Naive thymus-derived CD8-positive, alpha-beta T cell (primary cell): ENCODE data around the gene POLN. TPM values are rescaled to one million over a fixed set of nuclear protein-coding genes. Genes with fewer than 3 reads are reported as not detected.
"Not testable (repeated sequence)": the region's sequence is repeated elsewhere in the genome, so short reads cannot be mapped to it uniquely, and the experiment has no call there.

Experiments used
- ATAC-seq, 2 donors: fragments of 150-1000 bp; cut with Tn5 transposase in 1 of 2; sonication (Bioruptor Pico), chemical (Tn5 transposase) in 1 of 2; 1 replicate in 1 of 2; 2 replicates in 1 of 2; pipeline ENCODE4 v1.10.0; 2021; ENCODE audit warnings: mild to moderate bottlenecking in 2 of 2, moderate library complexity in 2 of 2
- POLR2A ChIA-PET: fragments of 350-600 bp; sonication (Branson Sonifier 250); formaldehyde crosslinking; loops from one replicate; lab custom pipeline; 2021; ENCODE audit warnings: antibody characterized with exemption; lab: Charles Lee
- DNase-seq, 10 donors: peaks; one replicate each; pipeline versions ENCODE4 v3.0.0 to v3.0.0-alpha.2; 2020 to 2022
- H3K27ac Mint-ChIP-seq, 10 donors: one replicate each; pipeline ENCODE4 v1.8.0; 2020 to 2022; ENCODE audit warnings: mild to moderate bottlenecking in 10 of 10, mixed read lengths in 10 of 10, moderate library complexity in 4 of 10, inconsistent platforms in 1 of 10
- H3K27me3 Mint-ChIP-seq, 5 donors: one replicate each; pipeline ENCODE4 v1.8.0; 2021 to 2022; ENCODE audit warnings: mixed read lengths in 5 of 5
- H3K36me3 Mint-ChIP-seq, 3 donors: one replicate each; pipeline ENCODE4 v1.8.0; 2020 to 2022; ENCODE audit warnings: mixed read lengths in 3 of 3, mild to moderate bottlenecking in 2 of 3, inconsistent platforms in 1 of 3
- H3K4me1 Mint-ChIP-seq, 4 donors: one replicate each; pipeline ENCODE4 v1.8.0; 2021 to 2022; ENCODE audit warnings: mixed read lengths in 4 of 4
- H3K4me3 Mint-ChIP-seq, 10 donors: one replicate each; pipeline ENCODE4 v1.8.0; 2020 to 2022; ENCODE audit warnings: mild to moderate bottlenecking in 10 of 10, mixed read lengths in 10 of 10, moderate library complexity in 6 of 10, inconsistent platforms in 1 of 10
- H3K9me3 Mint-ChIP-seq, 9 donors: one replicate each; pipeline ENCODE4 v1.8.0; 2020 to 2022; ENCODE audit warnings: mixed read lengths in 9 of 9, mild to moderate bottlenecking in 3 of 9, inconsistent platforms in 1 of 9, moderate library complexity in 1 of 9
- polyA plus RNA-seq, 3 donors: library from polyadenylated mRNA; unstranded; fragments of 300-500 nt; fragmentation: Illumina TruSeq; gene quantifications; one replicate each; pipeline ENCODE4 v1.2.3, GENCODE V29; 2021
- total RNA-seq, 8 experiments: library from RNA in 2 of 8; stranded (reverse) in 2 of 8; gene quantifications; one replicate each; pipeline ENCODE4 v1.2.3 and lab custom pipeline; 2021 to 2026

Gene POLN
- total and polyA plus RNA-seq, 5 experiments from 2014 or later = 0.44 to 3.8 (median 1.7) TPM; not detected in 1

- H3K27me3 Mint-ChIP-seq = peaks cover 0 to 1% (median 0%) of the 10 kb centered on the region in 5 donors
- H3K9me3 Mint-ChIP-seq = no peaks in the 10 kb centered on the region
- ATAC-seq (no peak), DNase-seq (no peak)
- no peak overlapping the region for H3K4me3 Mint-ChIP-seq
- POLR2A ChIA-PET = interaction anchor here (0.6 to 0.7 kb wide), 2 partner anchors 78 to 591 kb away, joined by 3 to 5 read pairs; no protein-coding TSS in a partner anchor
- no peak overlapping the region for H3K27ac Mint-ChIP-seq
- H3K36me3 Mint-ChIP-seq = peaks cover 0 to 4% (median 0%) of the 10 kb centered on the region in 3 donors
- H3K4me1 Mint-ChIP-seq = peaks cover 5 to 8% (median 6%) of the 10 kb centered on the region in 4 donors
These were observed 23.5 kb downstream of the POLN start for GRCh38 chr4:2218436-2218835.

- ATAC-seq = no peak
- H3K27ac Mint-ChIP-seq = no peak overlapping the region
- H3K4me3 Mint-ChIP-seq = no peak overlapping the region
- H3K4me1 Mint-ChIP-seq = peaks cover 5 to 8% (median 6%) of the 10 kb centered on the region in 4 donors
- peaks cover 0 to 1% (median 0%) of the 10 kb centered on the region in 5 donors for H3K27me3 Mint-ChIP-seq
- no peaks in the 10 kb centered on the region for H3K9me3 Mint-ChIP-seq
- H3K36me3 Mint-ChIP-seq = peaks cover 0 to under 1% (median 0%) of the 10 kb centered on the region in 3 donors
- DNase-seq = no peak
- POLR2A ChIA-PET = interaction anchor here (0.6 kb wide), 1 partner anchor 201 kb away, joined by 3 read pairs; the partner anchor contains the start of gene CFAP99
These were observed 24.2 kb downstream of the POLN start for GRCh38 chr4:2217726-2218125.

DNA sequence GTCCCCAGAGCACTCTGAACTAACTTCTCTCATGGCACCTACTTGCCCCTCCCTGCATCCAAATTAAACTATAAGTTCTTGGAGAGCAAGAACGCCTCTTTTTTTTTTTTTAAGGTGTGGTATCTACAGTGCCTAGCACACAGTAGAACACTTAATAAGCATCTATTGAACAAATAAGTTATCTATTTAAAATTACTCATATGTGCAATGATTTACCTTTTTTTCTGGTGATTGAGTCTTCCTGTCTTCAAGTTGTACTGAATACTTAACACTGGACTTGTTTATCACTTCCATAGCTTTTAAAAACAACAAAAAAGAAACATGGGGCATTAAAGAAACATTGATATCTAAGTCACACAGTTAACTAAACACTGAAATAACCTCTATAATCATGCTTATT, 29.1 kb downstream of the POLN start:
- H3K4me3 Mint-ChIP-seq = no peak overlapping the region
- POLR2A ChIA-PET = no interaction called here
- H3K9me3 Mint-ChIP-seq = no peaks in the 10 kb centered on the region
- H3K27me3 Mint-ChIP-seq = peaks cover 0 to 1% (median 0%) of the 10 kb centered on the region in 5 donors
- no peaks in the 10 kb centered on the region for H3K36me3 Mint-ChIP-seq
- H3K27ac Mint-ChIP-seq = peak overlapping the region in 1 of 10 donors; percentile 3
- H3K4me1 Mint-ChIP-seq = no peaks in the 10 kb centered on the region
- ATAC-seq (no peak), DNase-seq (no peak)

- H3K27me3 Mint-ChIP-seq, H3K27ac Mint-ChIP-seq, DNase-seq, H3K9me3 Mint-ChIP-seq, H3K4me3 Mint-ChIP-seq, H3K4me1 Mint-ChIP-seq, ATAC-seq, POLR2A ChIA-PET: not testable (repeated sequence)
- H3K36me3 Mint-ChIP-seq = peaks cover 0 to 12% (median 3%) of the 10 kb centered on the region in 3 donors
These were observed 39.1 kb downstream of the POLN start for GRCh38 chr4:2202789-2203188.

GRCh38 chr4:2194496-2194895, 47.4 kb downstream of the POLN start:
- H3K4me3 Mint-ChIP-seq = no peak overlapping the region
- ATAC-seq = no peak
- POLR2A ChIA-PET = no interaction called here
- H3K36me3 Mint-ChIP-seq = peaks cover 0 to 17% (median 13%) of the 10 kb centered on the region in 3 donors
- H3K9me3 Mint-ChIP-seq = no peaks in the 10 kb centered on the region
- no peak overlapping the region for H3K27ac Mint-ChIP-seq
- H3K4me1 Mint-ChIP-seq = no peaks in the 10 kb centered on the region
- no peak for DNase-seq
- H3K27me3 Mint-ChIP-seq = no peaks in the 10 kb centered on the region

DNA sequence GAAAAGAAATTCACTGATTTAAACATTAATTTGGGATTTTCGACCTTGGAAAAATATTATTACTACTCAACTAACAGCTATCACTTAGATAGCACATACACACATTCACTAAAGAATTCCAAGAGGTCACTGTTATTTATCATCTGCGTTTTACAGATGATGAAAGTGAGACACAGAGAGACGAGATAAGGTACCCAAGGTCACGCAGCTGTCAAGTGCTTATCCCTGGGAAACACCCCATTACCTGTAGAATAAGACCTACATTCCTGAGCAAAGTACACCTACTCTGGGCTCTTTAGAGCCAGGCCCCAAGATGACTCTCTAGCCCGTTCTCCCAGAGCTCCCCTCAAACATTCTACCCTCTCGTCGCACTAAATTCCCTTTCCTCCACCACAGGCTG, 48.6 kb downstream of the POLN start:
- Mint-ChIP-seq H3K36me3 (peaks cover 0 to 13% (median 12%) of the 10 kb centered on the region in 3 donors), H3K27ac (no peak overlapping the region), H3K4me3 (no peak overlapping the region), H3K9me3 (peaks cover 0 to 2% (median 0%) of the 10 kb centered on the region in 9 donors), H3K27me3 (no peaks in the 10 kb centered on the region), H3K4me1 (no peaks in the 10 kb centered on the region)
- no peak for DNase-seq
- ATAC-seq = no peak
- POLR2A ChIA-PET = no interaction called here

DNA sequence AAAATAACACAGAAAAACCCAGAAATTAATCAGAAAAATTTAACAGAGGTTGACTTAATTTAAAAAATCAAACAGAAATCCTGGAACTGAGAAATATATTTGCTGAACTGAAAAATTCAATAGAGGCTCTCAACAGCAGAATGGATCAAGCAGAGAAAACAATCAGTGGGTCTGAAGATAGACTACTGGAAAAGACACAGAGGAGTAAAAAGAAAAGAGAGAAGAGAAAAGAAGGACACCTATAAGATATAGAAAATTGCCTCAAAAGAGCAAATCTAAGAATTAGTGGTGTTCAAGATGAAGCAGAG, 55.1 kb downstream of the POLN start:
- Mint-ChIP-seq H3K4me3 (no peak overlapping the region), H3K9me3 (peaks cover 0 to 36% (median 19%) of the 10 kb centered on the region in 9 donors), H3K36me3 (peaks cover 0 to 28% (median 24%) of the 10 kb centered on the region in 3 donors), H3K27me3 (peaks cover 0 to 1% (median 0%) of the 10 kb centered on the region in 5 donors), H3K27ac (no peak overlapping the region), H3K4me1 (no peaks in the 10 kb centered on the region)
- POLR2A ChIA-PET = no interaction called here
- ATAC-seq = no peak
- DNase-seq = no peak

DNA sequence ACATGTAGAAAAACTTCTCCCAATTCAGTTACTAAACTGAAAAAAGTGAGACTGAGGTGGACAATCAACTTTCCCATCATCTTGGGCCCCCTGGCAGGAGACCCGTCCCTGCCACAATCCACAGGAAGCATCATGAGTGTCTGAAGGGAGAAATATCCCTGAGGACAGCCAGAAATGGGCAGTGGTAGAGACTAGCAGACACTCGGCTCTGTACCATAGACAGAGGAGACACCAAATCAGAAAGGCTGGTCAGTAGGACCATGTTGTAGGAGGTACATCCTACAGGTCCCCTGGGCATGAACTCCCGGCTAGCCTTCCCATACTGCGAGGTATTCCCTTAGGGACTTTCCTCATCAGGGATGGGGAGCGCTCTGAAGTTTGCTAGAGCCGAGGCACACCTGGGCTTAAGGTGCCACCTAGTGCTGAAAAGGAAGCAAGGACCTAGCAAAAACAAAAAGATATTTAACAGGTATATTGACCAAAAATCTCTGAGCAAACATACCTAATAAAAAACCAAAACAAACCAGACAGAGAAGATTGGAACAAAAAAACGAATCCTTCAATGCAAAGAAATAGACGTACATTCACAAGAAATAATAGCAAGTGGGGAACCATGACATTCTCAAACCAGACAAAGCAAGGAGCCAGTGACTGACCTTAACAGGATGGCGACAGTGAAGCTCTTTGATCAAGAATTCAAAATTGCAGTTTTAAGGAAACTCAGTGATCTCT, 55.6 kb downstream of the POLN start:
- DNase-seq (peak in 1 of 10 donors; percentile 11), ATAC-seq (no peak)
- POLR2A ChIA-PET = no interaction called here
- no peaks in the 10 kb centered on the region for H3K4me1 Mint-ChIP-seq
- peaks cover 0 to 28% (median 24%) of the 10 kb centered on the region in 3 donors for H3K36me3 Mint-ChIP-seq
- no peak overlapping the region for H3K27ac Mint-ChIP-seq
- H3K4me3 Mint-ChIP-seq = no peak overlapping the region
- peaks cover 0 to 1% (median 0%) of the 10 kb centered on the region in 5 donors for H3K27me3 Mint-ChIP-seq
- H3K9me3 Mint-ChIP-seq = peaks cover 0 to 36% (median 21%) of the 10 kb centered on the region in 9 donors

DNA sequence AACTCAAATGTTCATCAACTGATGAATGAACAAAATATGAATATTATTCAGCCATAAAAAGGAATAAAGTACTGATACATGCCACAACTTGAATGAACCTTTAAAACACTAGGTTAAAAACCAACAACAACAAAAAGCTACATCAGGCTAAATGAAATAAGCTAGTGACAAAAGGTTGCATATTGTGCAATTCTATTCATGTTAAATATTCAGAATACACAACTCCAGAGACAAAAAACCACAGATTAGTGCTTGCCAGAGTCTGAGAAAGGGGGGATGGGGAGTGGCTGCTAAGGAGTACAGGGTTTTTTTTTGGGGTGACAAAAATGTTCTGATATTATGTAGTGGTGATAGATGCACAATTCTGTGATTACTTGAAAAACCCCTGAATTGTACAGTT, 58.5 kb downstream of the POLN start:
- no peak for DNase-seq
- Mint-ChIP-seq H3K4me1 (no peaks in the 10 kb centered on the region), H3K27ac (no peak overlapping the region), H3K36me3 (peaks cover 0 to 26% (median 24%) of the 10 kb centered on the region in 3 donors), H3K9me3 (peaks cover 0 to 36% (median 19%) of the 10 kb centered on the region in 9 donors), H3K4me3 (no peak overlapping the region), H3K27me3 (peaks cover 0 to 1% (median 0%) of the 10 kb centered on the region in 5 donors)
- POLR2A ChIA-PET = no interaction called here
- ATAC-seq = no peak

DNA sequence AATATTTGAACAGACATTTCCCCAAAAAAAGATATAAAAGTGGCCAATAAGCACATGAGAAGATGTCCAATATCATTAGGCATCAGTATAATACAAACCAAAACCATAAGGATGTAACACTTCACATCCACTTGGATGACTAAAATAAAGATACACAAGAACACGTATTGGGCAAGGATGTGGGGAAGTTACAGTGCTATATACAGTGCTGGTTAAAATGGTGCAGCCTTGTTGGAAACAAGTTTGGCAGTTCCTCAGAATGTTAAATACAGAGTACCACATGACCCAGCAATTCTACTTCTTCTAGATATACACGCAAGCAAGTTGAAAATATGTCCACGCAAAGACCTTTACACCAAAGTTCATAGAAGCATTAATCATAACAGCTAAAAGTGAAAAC, 58.9 kb downstream of the POLN start:
- H3K9me3 Mint-ChIP-seq = peaks cover 0 to 35% (median 19%) of the 10 kb centered on the region in 9 donors
- no peak overlapping the region for H3K4me3 Mint-ChIP-seq
- H3K27ac Mint-ChIP-seq = no peak overlapping the region
- peaks cover under 1 to 25% (median 24%) of the 10 kb centered on the region in 3 donors for H3K36me3 Mint-ChIP-seq
- POLR2A ChIA-PET = no interaction called here
- H3K27me3 Mint-ChIP-seq = peaks cover 0 to 1% (median 0%) of the 10 kb centered on the region in 5 donors
- DNase-seq (no peak), ATAC-seq (no peak)
- H3K4me1 Mint-ChIP-seq = peaks cover 0 to 2% (median 0%) of the 10 kb centered on the region in 4 donors

DNA sequence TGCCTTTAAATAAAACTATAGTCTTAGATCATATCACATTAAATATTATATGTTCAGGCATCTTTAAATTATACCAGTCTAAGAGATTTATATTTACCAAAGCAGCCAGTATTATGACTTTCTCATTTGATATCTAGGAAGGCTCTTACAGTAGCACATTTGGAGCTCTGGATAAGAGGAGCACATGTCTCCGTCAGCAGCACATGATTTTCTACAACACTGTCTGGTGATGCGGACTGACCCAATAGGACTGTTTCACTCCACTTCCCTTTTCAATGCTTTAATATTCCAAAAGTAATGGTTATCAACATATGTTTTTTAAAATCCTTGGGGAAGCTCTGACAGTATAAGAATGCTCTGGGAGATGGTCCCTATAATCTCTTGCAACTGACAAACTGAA, 61.5 kb downstream of the POLN start:
- no peak for DNase-seq
- POLR2A ChIA-PET = no interaction called here
- H3K9me3 Mint-ChIP-seq = peaks cover 0 to 12% (median 6%) of the 10 kb centered on the region in 9 donors
- H3K4me1 Mint-ChIP-seq = peaks cover 0 to 2% (median 0%) of the 10 kb centered on the region in 4 donors
- H3K27me3 Mint-ChIP-seq = peaks cover 0 to 1% (median 0%) of the 10 kb centered on the region in 5 donors
- peaks cover 2 to 10% (median 10%) of the 10 kb centered on the region in 3 donors for H3K36me3 Mint-ChIP-seq
- no peak overlapping the region for H3K4me3 Mint-ChIP-seq
- H3K27ac Mint-ChIP-seq = no peak overlapping the region
- no peak for ATAC-seq

- no peak for DNase-seq
- no peak overlapping the region for H3K27ac Mint-ChIP-seq
- POLR2A ChIA-PET = no interaction called here
- peaks cover 2 to 10% (median 6%) of the 10 kb centered on the region in 3 donors for H3K36me3 Mint-ChIP-seq
- H3K27me3 Mint-ChIP-seq = peaks cover 0 to 1% (median 0%) of the 10 kb centered on the region in 5 donors
- no peak for ATAC-seq
- peaks cover 0 to 10% (median 6%) of the 10 kb centered on the region in 9 donors for H3K9me3 Mint-ChIP-seq
- no peak overlapping the region for H3K4me3 Mint-ChIP-seq
- H3K4me1 Mint-ChIP-seq = peaks cover 0 to 2% (median 0%) of the 10 kb centered on the region in 4 donors
These were observed 62.2 kb downstream of the POLN start for GRCh38 chr4:2179717-2180116.

DNA sequence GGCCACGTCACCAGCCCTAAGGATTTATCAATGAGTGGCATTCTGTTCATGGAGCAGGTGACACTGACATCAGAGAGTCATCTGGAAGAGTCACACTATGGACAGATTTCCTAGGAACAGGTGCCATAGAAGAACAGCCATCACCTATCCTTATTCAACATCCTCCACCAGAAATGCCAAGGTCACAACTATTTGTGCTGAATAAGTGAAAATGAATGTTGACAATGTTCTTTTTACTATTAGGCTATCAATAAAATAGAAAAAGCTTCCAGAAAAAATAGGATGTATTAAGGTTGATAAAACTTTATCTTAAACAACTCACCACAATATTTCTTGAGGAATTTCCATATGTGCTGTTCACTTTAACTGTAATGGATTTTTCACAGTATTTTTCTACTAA, 62.9 kb downstream of the POLN start:
- Mint-ChIP-seq H3K36me3 (peaks cover 2 to 10% (median 6%) of the 10 kb centered on the region in 3 donors), H3K27ac (no peak overlapping the region), H3K27me3 (peaks cover 0 to 1% (median 0%) of the 10 kb centered on the region in 5 donors), H3K4me1 (peaks cover 0 to 2% (median under 1%) of the 10 kb centered on the region in 4 donors), H3K9me3 (peaks cover 0 to 8% (median 6%) of the 10 kb centered on the region in 9 donors), H3K4me3 (no peak overlapping the region)
- no peak for ATAC-seq
- POLR2A ChIA-PET = no interaction called here
- DNase-seq = no peak
